ENCODE results near the gene PAXX. TPM values are rescaled to one million over a fixed set of nuclear protein-coding genes. Genes with fewer than 3 reads are reported as not detected.

PAXX gene
- total RNA-seq, 1 donor, result 9.9 TPM

GRCh38 chr9:136953771-136954269, 38.4 kb upstream of the PAXX start:
- TF ChIP-seq CTCF (IDR thresholded peaks at IDR 0.05; ENCODE audit: insufficient read depth, low read depth, low read length), result no peak
- DNase-seq (ENCODE audit: low read depth), result no peak
- no peak overlapping the region for H3K4me3 ChIP-seq (ENCODE audit: low read depth, low read length)

- H3K4me3 ChIP-seq (ENCODE audit: low read depth, low read length), result no peak overlapping the region
- no peak for DNase-seq (ENCODE audit: low read depth)
- TF ChIP-seq CTCF (IDR thresholded peaks at IDR 0.05; ENCODE audit: insufficient read depth, low read depth, low read length), result no peak
Measured at GRCh38 chr9:136954270-136955083, 37.7 kb upstream of the PAXX start.

- TF ChIP-seq CTCF (IDR thresholded peaks at IDR 0.05; ENCODE audit: insufficient read depth, low read depth, low read length), result no peak
- no peak for DNase-seq (ENCODE audit: low read depth)
- no peak overlapping the region for H3K4me3 ChIP-seq (ENCODE audit: low read depth, low read length)
Measured at GRCh38 chr9:136955202-136955942, 36.9 kb upstream of the PAXX start.

GRCh38 chr9:136955943-136956335, 36.3 kb upstream of the PAXX start:
- no peak overlapping the region for H3K4me3 ChIP-seq (ENCODE audit: low read depth, low read length)
- DNase-seq (ENCODE audit: low read depth), result no peak
- TF ChIP-seq CTCF (IDR thresholded peaks at IDR 0.05; ENCODE audit: insufficient read depth, low read depth, low read length), result no peak

GRCh38 chr9:136956604-136957003, 35.6 kb upstream of the PAXX start:
- no peak overlapping the region for H3K4me3 ChIP-seq (ENCODE audit: low read depth, low read length)
- TF ChIP-seq CTCF (IDR thresholded peaks at IDR 0.05; ENCODE audit: insufficient read depth, low read depth, low read length), result no peak
- DNase-seq (ENCODE audit: low read depth), result no peak

GRCh38 chr9:136957461-136957860, 34.8 kb upstream of the PAXX start:
- no peak overlapping the region for H3K4me3 ChIP-seq (ENCODE audit: low read depth, low read length)
- no peak for TF ChIP-seq CTCF (IDR thresholded peaks at IDR 0.05; ENCODE audit: insufficient read depth, low read depth, low read length)

More at GRCh38 chr9:136957461-136957860, 34.8 kb upstream of the PAXX start:
- no peak for DNase-seq (ENCODE audit: low read depth)

Measured in fibroblast of villous mesenchyme (primary cell).